Measurements from ENCODE around the gene GCAT. TPM values are rescaled to one million over a fixed set of nuclear protein-coding genes. Genes with fewer than 3 reads are reported as not detected.

Gene GCAT
- total and polyA plus RNA-seq, 4 donors = 20.7 to 32.6 (median 29.8) TPM

DNA sequence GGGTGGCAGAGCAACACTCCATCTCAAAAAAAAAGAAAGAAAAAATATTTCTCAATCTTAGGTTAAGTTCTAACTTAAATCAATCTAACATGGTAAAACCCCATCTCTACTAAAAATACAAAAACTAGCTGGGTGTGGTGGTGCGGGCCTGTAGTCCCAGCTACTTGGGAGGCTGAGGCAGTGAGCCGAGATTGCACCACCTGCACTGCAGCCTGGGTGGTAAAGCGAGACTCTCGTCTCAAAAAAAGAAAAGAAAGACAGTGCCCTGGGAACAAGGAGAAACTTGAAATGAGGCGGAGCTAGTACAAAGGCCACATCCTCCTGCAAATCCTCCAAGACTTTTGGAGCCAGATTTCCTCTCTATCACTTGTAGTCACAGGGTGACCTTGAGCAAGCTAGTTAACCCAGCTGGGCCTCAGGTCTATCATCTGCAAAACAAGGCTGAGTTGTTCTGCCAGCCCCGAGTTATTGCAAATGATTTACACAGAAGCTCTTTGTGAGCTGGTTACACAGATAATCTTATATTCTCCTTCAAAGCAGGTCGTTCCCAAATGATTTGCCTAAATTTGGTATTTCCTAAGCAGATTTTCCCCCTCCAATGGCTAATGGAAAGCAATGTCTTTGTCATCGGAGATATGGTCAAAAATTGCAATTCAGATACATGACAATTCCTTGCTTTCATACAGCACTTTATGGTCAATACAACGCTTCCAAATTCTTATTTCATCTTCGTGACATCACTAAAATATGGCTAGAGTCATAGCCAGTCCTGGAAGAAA, 34.5 kb downstream of the GCAT start (continued):
- TF ChIP-seq ZBTB33 (IDR thresholded peaks at IDR 0.05) (no peak), HNF4A (conservative IDR thresholded peaks at IDR 0.05) (no peak)

DNA sequence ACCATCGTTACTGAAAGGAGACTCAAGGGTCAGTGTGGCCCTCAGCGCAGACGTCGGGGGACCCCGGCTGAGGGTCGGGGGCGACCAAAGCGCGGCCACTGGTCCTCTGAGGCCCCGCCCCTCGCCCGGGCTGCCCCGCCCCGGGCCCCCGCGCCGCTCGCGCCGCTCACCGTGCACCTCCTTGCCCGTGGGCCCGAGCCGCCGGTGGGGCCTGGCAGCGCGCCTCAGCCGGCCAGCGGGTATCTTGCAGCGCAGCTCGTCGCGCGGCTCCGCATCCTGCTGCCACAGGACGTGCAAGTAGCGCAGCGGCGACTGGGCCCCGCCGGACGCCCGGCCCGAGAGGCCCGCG, 36.0 kb downstream of the GCAT start:
- peak overlapping the region; percentile 75 to 87 for H3K27ac ChIP-seq (ENCODE audit: low read depth in 1 of 2, low read length in 2 of 2)
- no peaks in the 10 kb centered on the region for H3K9me3 ChIP-seq (ENCODE audit: control insufficient read depth in 4 of 4, low read length in 3 of 4)
- H3K4me3 ChIP-seq (ENCODE audit: low read depth in 1 of 3, low read length in 3 of 3) = peak overlapping the region; percentile 66 to 91 (median 75)
- peak; percentile 66 for DNase-seq (ENCODE audit: low spot score)
- WGBS = under 1% methylated on average over 46 of the region's 46 CpGs
- TF ChIP-seq REST (IDR thresholded peaks at IDR 0.05) (no peak), HNF4G (IDR thresholded peaks at IDR 0.05) (no peak), FOXA1 (IDR thresholded peaks at IDR 0.05) (no peak), SP1 (IDR thresholded peaks at IDR 0.05) (no peak), TAF1 (conservative IDR thresholded peaks at IDR 0.05) (no peak), MAX (IDR thresholded peaks at IDR 0.05) (no peak), RXRA (IDR thresholded peaks at IDR 0.05) (no peak), EGR1 (IDR thresholded peaks at IDR 0.05; ENCODE audit: low read depth in 2 of 2) (no peak), GABPA (IDR thresholded peaks at IDR 0.05 in 1 of 2, conservative IDR thresholded peaks at IDR 0.05 in 1 of 2) (no peak), NR2F2 (IDR thresholded peaks at IDR 0.05) (no peak), RAD21 (IDR thresholded peaks at IDR 0.05) (no peak), FOXA2 (IDR thresholded peaks at IDR 0.05) (no peak), ZBTB33 (IDR thresholded peaks at IDR 0.05) (no peak)
- H3K4me1 ChIP-seq (ENCODE audit: control insufficient read depth in 4 of 4, insufficient read depth in 4 of 4, low read length in 3 of 4) = peaks cover 3 to 24% (median 16%) of the 10 kb centered on the region in 4 donors
- peaks cover 1 to 7% (median 4%) of the 10 kb centered on the region in 4 donors for H3K36me3 ChIP-seq (ENCODE audit: control insufficient read depth in 4 of 4, insufficient read depth in 3 of 4, low read depth in 1 of 4, low read length in 3 of 4)
- H3K9ac ChIP-seq (ENCODE audit: low read depth in 1 of 2, low read length in 2 of 2) = no peak overlapping the region
- no peaks in the 10 kb centered on the region for H3K27me3 ChIP-seq (ENCODE audit: control insufficient read depth in 4 of 4, insufficient read depth in 4 of 4, low read length in 3 of 4)
